Measurements from ENCODE around the gene PNMT. TPM values are rescaled to one million over a fixed set of nuclear protein-coding genes. Genes with fewer than 3 reads are reported as not detected.

The PNMT gene
- total and polyA plus RNA-seq, 2 experiments from 2014 or later, result 1.9 to 2.5 TPM

DNA sequence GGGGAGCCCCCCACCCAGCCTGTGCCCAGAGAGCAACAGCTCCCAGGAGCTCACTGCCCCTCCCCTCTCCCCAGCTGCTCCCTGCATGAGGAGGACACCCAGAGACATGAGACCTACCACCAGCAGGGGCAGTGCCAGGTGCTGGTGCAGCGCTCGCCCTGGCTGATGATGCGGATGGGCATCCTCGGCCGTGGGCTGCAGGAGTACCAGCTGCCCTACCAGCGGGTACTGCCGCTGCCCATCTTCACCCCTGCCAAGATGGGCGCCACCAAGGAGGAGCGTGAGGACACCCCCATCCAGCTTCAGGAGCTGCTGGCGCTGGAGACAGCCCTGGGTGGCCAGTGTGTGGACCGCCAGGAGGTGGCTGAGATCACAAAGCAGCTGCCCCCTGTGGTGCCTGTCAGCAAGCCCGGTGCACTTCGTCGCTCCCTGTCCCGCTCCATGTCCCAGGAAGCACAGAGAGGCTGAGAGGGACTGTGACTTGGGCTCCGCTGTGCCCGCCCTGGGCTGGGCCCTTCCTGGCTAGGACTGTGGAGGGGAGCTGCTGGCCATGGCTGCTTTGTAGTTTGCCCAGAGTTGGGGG, 2.5 kb upstream of the PNMT start:
- TF ChIP-seq POLR2AphosphoS5 (IDR thresholded peaks at IDR 0.05; ENCODE audit: low read depth), result no peak
- TF ChIP-seq CREB1 (CRISPR knock-in tag; IDR thresholded peaks at IDR 0.05; ENCODE audit: low read depth), result no peak
- TF ChIP-seq, protein P1, sequence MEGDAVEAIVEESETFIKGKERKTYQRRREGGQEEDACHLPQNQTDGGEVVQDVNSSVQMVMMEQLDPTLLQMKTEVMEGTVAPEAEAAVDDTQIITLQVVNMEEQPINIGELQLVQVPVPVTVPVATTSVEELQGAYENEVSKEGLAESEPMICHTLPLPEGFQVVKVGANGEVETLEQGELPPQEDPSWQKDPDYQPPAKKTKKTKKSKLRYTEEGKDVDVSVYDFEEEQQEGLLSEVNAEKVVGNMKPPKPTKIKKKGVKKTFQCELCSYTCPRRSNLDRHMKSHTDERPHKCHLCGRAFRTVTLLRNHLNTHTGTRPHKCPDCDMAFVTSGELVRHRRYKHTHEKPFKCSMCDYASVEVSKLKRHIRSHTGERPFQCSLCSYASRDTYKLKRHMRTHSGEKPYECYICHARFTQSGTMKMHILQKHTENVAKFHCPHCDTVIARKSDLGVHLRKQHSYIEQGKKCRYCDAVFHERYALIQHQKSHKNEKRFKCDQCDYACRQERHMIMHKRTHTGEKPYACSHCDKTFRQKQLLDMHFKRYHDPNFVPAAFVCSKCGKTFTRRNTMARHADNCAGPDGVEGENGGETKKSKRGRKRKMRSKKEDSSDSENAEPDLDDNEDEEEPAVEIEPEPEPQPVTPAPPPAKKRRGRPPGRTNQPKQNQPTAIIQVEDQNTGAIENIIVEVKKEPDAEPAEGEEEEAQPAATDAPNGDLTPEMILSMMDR (conservative IDR thresholded peaks at IDR 0.05; ENCODE audit: low read depth in 2 of 2), result no peak
- no peak for TF ChIP-seq ZNF114 (CRISPR knock-in tag; IDR thresholded peaks at IDR 0.05)
- TF ChIP-seq, protein P2, sequence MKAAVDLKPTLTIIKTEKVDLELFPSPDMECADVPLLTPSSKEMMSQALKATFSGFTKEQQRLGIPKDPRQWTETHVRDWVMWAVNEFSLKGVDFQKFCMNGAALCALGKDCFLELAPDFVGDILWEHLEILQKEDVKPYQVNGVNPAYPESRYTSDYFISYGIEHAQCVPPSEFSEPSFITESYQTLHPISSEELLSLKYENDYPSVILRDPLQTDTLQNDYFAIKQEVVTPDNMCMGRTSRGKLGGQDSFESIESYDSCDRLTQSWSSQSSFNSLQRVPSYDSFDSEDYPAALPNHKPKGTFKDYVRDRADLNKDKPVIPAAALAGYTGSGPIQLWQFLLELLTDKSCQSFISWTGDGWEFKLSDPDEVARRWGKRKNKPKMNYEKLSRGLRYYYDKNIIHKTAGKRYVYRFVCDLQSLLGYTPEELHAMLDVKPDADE (IDR thresholded peaks at IDR 0.05), result no peak
- no peak for TF ChIP-seq ZNF331 (CRISPR knock-in tag; IDR thresholded peaks at IDR 0.05; ENCODE audit: low read depth)
- no peak for TF ChIP-seq EZH2phosphoT487 (IDR thresholded peaks at IDR 0.05; ENCODE audit: unreplicated experiment)
- TF ChIP-seq, protein P3, sequence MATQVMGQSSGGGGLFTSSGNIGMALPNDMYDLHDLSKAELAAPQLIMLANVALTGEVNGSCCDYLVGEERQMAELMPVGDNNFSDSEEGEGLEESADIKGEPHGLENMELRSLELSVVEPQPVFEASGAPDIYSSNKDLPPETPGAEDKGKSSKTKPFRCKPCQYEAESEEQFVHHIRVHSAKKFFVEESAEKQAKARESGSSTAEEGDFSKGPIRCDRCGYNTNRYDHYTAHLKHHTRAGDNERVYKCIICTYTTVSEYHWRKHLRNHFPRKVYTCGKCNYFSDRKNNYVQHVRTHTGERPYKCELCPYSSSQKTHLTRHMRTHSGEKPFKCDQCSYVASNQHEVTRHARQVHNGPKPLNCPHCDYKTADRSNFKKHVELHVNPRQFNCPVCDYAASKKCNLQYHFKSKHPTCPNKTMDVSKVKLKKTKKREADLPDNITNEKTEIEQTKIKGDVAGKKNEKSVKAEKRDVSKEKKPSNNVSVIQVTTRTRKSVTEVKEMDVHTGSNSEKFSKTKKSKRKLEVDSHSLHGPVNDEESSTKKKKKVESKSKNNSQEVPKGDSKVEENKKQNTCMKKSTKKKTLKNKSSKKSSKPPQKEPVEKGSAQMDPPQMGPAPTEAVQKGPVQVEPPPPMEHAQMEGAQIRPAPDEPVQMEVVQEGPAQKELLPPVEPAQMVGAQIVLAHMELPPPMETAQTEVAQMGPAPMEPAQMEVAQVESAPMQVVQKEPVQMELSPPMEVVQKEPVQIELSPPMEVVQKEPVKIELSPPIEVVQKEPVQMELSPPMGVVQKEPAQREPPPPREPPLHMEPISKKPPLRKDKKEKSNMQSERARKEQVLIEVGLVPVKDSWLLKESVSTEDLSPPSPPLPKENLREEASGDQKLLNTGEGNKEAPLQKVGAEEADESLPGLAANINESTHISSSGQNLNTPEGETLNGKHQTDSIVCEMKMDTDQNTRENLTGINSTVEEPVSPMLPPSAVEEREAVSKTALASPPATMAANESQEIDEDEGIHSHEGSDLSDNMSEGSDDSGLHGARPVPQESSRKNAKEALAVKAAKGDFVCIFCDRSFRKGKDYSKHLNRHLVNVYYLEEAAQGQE (IDR thresholded peaks at IDR 0.05; ENCODE audit: unreplicated experiment), result no peak
- TF ChIP-seq, protein P4, sequence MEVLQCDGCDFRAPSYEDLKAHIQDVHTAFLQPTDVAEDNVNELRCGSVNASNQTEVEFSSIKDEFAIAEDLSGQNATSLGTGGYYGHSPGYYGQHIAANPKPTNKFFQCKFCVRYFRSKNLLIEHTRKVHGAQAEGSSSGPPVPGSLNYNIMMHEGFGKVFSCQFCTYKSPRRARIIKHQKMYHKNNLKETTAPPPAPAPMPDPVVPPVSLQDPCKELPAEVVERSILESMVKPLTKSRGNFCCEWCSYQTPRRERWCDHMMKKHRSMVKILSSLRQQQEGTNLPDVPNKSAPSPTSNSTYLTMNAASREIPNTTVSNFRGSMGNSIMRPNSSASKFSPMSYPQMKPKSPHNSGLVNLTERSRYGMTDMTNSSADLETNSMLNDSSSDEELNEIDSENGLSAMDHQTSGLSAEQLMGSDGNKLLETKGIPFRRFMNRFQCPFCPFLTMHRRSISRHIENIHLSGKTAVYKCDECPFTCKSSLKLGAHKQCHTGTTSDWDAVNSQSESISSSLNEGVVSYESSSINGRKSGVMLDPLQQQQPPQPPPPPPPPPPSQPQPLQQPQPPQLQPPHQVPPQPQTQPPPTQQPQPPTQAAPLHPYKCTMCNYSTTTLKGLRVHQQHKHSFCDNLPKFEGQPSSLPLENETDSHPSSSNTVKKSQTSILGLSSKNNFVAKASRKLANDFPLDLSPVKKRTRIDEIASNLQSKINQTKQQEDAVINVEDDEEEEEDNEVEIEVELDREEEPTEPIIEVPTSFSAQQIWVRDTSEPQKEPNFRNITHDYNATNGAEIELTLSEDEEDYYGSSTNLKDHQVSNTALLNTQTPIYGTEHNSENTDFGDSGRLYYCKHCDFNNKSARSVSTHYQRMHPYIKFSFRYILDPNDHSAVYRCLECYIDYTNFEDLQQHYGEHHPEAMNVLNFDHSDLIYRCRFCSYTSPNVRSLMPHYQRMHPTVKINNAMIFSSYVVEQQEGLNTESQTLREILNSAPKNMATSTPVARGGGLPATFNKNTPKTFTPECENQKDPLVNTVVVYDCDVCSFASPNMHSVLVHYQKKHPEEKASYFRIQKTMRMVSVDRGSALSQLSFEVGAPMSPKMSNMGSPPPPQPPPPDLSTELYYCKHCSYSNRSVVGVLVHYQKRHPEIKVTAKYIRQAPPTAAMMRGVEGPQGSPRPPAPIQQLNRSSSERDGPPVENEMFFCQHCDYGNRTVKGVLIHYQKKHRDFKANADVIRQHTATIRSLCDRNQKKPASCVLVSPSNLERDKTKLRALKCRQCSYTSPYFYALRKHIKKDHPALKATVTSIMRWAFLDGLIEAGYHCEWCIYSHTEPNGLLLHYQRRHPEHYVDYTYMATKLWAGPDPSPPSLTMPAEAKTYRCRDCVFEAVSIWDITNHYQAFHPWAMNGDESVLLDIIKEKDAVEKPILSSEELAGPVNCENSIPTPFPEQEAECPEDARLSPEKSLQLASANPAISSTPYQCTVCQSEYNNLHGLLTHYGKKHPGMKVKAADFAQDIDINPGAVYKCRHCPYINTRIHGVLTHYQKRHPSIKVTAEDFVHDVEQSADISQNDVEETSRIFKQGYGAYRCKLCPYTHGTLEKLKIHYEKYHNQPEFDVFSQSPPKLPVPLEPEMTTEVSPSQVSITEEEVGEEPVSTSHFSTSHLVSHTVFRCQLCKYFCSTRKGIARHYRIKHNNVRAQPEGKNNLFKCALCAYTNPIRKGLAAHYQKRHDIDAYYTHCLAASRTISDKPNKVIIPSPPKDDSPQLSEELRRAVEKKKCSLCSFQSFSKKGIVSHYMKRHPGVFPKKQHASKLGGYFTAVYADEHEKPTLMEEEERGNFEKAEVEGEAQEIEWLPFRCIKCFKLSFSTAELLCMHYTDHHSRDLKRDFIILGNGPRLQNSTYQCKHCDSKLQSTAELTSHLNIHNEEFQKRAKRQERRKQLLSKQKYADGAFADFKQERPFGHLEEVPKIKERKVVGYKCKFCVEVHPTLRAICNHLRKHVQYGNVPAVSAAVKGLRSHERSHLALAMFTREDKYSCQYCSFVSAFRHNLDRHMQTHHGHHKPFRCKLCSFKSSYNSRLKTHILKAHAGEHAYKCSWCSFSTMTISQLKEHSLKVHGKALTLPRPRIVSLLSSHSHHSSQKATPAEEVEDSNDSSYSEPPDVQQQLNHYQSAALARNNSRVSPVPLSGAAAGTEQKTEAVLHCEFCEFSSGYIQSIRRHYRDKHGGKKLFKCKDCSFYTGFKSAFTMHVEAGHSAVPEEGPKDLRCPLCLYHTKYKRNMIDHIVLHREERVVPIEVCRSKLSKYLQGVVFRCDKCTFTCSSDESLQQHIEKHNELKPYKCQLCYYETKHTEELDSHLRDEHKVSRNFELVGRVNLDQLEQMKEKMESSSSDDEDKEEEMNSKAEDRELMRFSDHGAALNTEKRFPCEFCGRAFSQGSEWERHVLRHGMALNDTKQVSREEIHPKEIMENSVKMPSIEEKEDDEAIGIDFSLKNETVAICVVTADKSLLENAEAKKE (CRISPR knock-in tag; IDR thresholded peaks at IDR 0.05), result no peak
- TF ChIP-seq NANOG (IDR thresholded peaks at IDR 0.05; ENCODE audit: borderline replicate concordance), result no peak
- no peak for TF ChIP-seq EZH2 (IDR thresholded peaks at IDR 0.05; ENCODE audit: low read depth, unreplicated experiment)
- TF ChIP-seq STAT1 (IDR thresholded peaks at IDR 0.05; ENCODE audit: unreplicated experiment), result no peak
- TF ChIP-seq JUNB (IDR thresholded peaks at IDR 0.05; ENCODE audit: unreplicated experiment), result no peak
- Histone ChIP-seq H3K4me2 (peak overlapping the region; percentile 51; the same call in 1 of the 2 replicates), H3K27ac (ENCODE audit: low read depth) (no peak overlapping the region), H3F3A (replicated peaks; ENCODE audit: low read depth) (peaks cover 3% of the 10 kb centered on the region), H3K4me1 (ENCODE audit: insufficient read depth) (peaks cover 46% of the 10 kb centered on the region), H3K27me3 (ENCODE audit: insufficient read depth) (peaks cover 41% of the 10 kb centered on the region), H3K36me3 (ENCODE audit: insufficient read depth) (no peaks in the 10 kb centered on the region), H4K20me1 (replicated peaks; ENCODE audit: insufficient read depth) (no peaks in the 10 kb centered on the region; the same call in 1 of the 2 replicates), H3K79me2 (replicated peaks; ENCODE audit: insufficient read depth) (no peaks in the 10 kb centered on the region), H2AFZ (no peak overlapping the region), H3K4me3 (no peak overlapping the region), H3K9me2 (ENCODE audit: insufficient read depth) (no peaks in the 10 kb centered on the region)
- Mint-ChIP-seq H3K36me3 (ENCODE audit: low read depth) (peaks cover 10% of the 10 kb centered on the region; the same call in 2 of the 3 replicates), H3K4me3 (no peak overlapping the region), H3K4me1 (peaks cover 47% of the 10 kb centered on the region), H3K9me3 (no peaks in the 10 kb centered on the region; the same call in 2 of the 3 replicates), H3K27ac (no peak overlapping the region), H3K27me3 (ENCODE audit: insufficient read depth, low read depth, poor library complexity) (peaks cover 28% of the 10 kb centered on the region)
- no peak for DNase-seq (ENCODE audit: low spot score)
- no peak; the same call in 2 of the 3 replicates for ATAC-seq
